ENCODE data around the gene UBXN11.

UBXN11 gene

DNA sequence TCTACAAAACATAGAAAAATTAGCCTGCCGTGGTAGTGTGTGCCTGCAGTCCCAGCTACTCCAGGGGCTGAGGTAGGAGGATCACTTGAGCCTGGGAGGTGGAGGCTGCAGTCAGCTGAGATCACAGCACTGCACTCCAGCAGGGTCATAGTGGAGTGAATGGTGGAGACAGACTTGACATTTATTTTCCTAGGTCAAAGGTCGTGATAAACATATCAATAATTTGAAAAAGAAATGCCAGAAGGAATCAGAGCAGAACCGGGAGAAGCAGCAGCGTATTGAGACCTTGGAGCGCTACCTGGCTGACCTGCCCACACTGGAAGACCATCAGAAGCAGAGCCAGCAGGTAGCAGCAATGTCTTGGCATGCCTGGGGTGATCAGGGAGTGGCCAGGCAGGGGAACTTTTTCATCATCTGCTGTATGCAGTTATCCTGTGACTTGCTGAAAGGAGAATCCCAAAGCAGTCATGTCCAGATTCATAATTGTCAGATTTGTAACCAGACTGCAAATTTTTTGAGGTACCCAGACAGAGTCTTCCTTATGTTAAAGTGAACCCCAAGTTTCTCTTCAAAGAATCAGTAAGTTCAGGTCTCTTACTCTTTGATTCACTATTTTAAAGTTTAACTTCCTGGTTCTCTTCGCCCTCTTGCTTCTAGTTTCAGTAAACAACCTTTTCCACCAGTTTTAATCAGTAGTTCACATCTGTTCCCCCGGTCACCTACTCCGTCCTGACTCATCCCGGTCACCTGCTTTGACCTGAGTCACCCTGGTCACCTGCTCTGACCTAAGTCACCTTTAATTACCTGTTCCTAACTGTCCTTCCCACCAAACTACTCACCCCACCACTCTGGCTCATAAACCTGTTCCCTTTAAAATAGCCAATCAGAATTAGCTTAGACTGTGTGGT is 37.9 kb downstream of the UBXN11 start:
- no peak for DNase-seq (ENCODE audit: low read depth)

DNA sequence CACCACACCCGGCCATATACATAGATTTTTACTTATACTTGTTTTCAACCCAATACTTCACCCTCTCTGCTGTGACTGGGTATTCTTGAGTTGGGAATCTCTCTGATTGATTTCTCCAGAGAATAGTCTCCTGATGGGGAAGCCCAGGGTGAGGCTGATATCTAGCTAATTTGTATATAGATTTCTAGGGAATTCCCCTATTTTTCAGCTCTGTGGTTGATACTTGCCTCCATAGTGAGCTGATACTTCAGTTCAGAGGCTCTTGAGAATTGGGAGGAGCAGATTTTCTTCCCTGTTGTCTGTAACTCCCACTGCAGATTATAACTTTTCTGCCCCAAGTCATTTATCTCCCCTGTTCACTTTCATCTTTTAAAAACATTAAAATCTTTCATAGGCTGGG is 41.0 kb downstream of the UBXN11 start:
- no peak for DNase-seq (ENCODE audit: low read depth)

- DNase-seq (ENCODE audit: low read depth): no peak
Measured at GRCh38 chr1:26263212-26263611, 43.2 kb downstream of the UBXN11 start.

GRCh38 chr1:26259578-26259977 is 46.9 kb downstream of the UBXN11 start:
- no peak for DNase-seq (ENCODE audit: low read depth)

GRCh38 chr1:26259005-26259404 is 47.4 kb downstream of the UBXN11 start:
- no peak for DNase-seq (ENCODE audit: low read depth)

DNA sequence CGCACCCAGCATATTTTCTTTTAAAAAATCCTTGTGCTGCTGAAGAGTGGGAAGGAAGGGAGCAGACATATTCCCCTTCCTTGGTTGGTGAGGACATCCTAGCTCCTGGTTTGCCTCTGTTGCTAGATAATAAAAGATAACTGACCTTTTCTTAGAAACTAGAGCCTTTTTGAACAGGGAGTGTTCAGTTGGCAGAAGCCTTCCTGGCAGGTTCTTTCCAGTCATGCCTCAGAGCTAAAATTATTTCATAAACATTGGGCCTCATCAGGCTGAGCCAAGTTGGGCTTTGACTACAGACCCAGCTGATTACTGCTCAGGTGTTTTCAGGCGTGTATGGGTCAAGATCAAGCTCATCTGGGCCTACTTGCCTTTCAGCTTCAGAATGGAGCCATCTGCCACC is 49.2 kb downstream of the UBXN11 start:
- DNase-seq (ENCODE audit: low read depth): no peak

GRCh38 chr1:26254404-26254803 is 52.0 kb downstream of the UBXN11 start:
- no peak for DNase-seq (ENCODE audit: low read depth)

- DNase-seq (ENCODE audit: low read depth): no peak
Measured at GRCh38 chr1:26252718-26253117, 53.7 kb downstream of the UBXN11 start.

- no peak for DNase-seq (ENCODE audit: low read depth)
Measured at GRCh38 chr1:26239936-26240335, 66.5 kb downstream of the UBXN11 start.

DNA sequence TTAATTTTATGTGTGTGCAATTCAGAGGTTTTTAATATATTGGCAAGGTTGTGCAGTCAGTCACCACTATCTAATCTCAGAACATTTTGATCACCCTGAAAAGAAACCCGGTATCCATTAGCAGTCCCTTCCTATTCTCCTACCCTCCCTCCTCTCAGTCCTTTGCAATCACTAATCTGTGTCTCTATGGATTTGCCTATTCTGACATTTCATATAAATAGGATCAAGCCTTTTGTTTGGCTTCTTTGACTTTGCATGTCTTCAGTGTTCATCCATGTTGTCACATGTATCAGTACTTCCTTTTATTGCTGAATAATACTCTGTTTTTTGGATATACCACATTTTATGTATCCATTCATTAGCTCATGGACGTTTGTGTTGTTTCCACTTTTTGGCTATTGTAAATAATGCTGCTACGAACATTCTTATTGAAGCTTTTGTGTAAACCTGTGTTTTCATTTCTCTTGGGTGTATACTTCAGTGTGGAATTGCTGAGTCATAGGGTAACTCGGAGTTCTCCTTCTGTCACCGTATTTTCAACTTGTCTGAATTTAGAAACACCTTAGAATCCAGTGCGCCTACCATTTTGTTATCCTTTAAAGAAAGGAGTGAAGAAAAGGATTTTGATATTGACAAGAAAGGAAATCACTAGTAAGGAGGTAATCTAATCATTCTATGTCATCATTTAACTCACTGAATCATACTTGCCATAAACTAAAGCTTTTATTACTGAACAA is 69.0 kb downstream of the UBXN11 start:
- no peak for DNase-seq (ENCODE audit: low read depth)

DNA sequence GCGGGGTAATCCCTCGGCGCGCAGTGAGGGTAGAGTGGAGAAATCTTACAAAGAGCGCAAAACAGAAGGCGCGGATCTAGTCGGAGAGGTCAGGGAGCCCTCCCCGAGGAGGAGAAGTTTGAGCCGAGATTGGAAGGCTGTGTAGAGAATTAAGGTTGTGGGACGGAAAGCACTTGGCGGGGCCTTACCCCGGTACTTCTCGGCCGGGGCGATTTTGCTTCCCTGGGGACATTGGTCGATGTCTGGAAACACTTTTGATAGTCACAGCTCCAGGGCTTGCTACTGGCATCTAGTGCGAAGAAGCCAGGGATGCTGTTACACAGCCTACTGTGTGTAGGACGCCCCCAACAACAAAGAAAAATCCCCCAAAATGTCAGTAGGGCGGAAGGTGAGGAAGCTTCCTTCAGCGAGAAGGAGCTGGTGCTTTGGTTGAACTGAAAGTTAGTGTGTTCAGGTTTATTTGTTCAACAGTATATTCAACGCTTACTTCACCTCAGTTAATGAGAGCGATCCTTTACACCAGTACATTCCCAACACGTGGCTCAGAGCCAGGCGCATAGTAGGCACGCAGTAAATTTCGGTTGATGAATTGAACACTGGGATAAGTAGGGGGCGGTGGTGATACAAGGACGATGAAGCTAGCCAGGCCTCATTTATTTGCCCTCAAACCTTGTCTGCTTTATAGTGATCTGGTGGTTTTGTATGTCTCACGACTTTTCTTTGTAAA is 71.6 kb downstream of the UBXN11 start:
- DNase-seq (ENCODE audit: low read depth): no peak

DNA sequence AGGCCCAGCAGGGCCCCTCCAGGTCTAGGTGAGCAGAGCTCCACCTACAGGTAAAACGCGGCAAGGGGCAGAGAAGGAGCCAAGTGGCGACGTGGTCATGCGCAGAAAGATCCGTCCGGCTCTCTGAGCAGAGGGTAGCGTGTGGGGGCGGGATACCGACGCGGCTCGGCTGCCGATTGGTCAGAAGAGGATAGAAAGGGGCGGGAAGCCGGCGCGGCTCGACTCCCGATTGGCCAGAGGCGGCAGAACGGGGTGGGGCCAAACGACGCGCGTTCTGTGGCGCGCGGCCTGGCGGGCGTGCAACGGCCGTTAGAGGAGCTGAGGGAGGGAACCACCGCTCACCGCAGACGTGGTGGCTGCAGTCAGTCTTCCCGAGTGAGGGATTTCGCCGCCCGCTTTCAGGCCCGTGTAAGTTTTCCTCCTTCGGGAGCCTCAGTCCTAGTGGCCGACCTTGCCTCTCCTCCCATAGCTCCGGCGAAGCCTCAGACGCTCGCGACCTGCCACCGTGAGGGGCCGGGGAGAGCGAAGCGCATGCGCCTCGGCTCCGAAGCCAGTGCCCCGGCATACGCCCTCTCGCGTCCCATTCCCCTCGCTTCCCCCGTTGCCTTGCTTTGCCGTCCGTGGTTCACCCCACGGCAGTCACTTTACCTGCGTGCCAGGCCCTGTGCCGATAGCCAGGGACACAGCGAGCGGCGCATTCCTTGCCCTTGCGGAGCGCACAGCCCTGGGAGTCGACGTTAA is 72.4 kb downstream of the UBXN11 start, which contains the start of gene CEP85:
Gene CEP85, plus strand, starts transcription at position 298 of the 741 bp plus-strand sequence. CDS start 5,584 bp downstream, outside the sequence.
- peak; percentile 95 for DNase-seq (ENCODE audit: low read depth)

Measured in fibroblast of the conjunctiva (primary cell).